A204.1 (cell line): ENCODE measurements around the gene HAPLN2.

Source experiments
- FAIRE-seq: peaks from 2 replicates; lab custom pipeline; 2012; peaks lifted over from hg19 to GRCh38; lab: Jason Lieb, UNC

Gene HAPLN2

GRCh38 chr1:156645056-156645455 is 25.8 kb downstream of the HAPLN2 start:
- FAIRE-seq, result no peak

GRCh38 chr1:156645666-156646065 is 26.5 kb downstream of the HAPLN2 start:
- FAIRE-seq, result no peak

GRCh38 chr1:156646738-156647211 is 27.6 kb downstream of the HAPLN2 start:
- FAIRE-seq, result no peak

GRCh38 chr1:156647351-156647750 is 28.1 kb downstream of the HAPLN2 start:
- FAIRE-seq, result no peak

GRCh38 chr1:156648496-156648895 is 29.3 kb downstream of the HAPLN2 start:
- no peak for FAIRE-seq

GRCh38 chr1:156648951-156649350 is 29.7 kb downstream of the HAPLN2 start:
- no peak for FAIRE-seq

- no peak for FAIRE-seq
Observed at GRCh38 chr1:156652131-156652991, 33.1 kb downstream of the HAPLN2 start.

GRCh38 chr1:156652992-156653355 is 33.8 kb downstream of the HAPLN2 start:
- no peak for FAIRE-seq

- FAIRE-seq, result no peak
Observed at GRCh38 chr1:156654700-156655099, 35.5 kb downstream of the HAPLN2 start.

- FAIRE-seq, result no peak
Observed at GRCh38 chr1:156655151-156655903, 36.1 kb downstream of the HAPLN2 start.

GRCh38 chr1:156655904-156656516 is 36.8 kb downstream of the HAPLN2 start:
- no peak for FAIRE-seq

GRCh38 chr1:156656806-156657740 is 37.9 kb downstream of the HAPLN2 start:
- FAIRE-seq, result no peak

- no peak for FAIRE-seq
Observed at GRCh38 chr1:156657741-156658319, 38.6 kb downstream of the HAPLN2 start.

- FAIRE-seq, result no peak
Observed at GRCh38 chr1:156658496-156658895, 39.3 kb downstream of the HAPLN2 start.

- FAIRE-seq, result no peak
Observed at GRCh38 chr1:156658945-156659574, 39.8 kb downstream of the HAPLN2 start.

- FAIRE-seq, result no peak
Observed at GRCh38 chr1:156659661-156659987, 40.4 kb downstream of the HAPLN2 start.

GRCh38 chr1:156659988-156660751 is 41.0 kb downstream of the HAPLN2 start:
- no peak for FAIRE-seq

- FAIRE-seq, result no peak
Observed at GRCh38 chr1:156660752-156661112, 41.5 kb downstream of the HAPLN2 start.

GRCh38 chr1:156662005-156662799 is 43.0 kb downstream of the HAPLN2 start:
- no peak for FAIRE-seq

GRCh38 chr1:156662800-156663055 is 43.5 kb downstream of the HAPLN2 start:
- no peak for FAIRE-seq
